GM18907 (cell line): Measurements from ENCODE around the gene BMP7.
"Not testable (repeated sequence)": the region's sequence is repeated elsewhere in the genome, so short reads cannot be mapped to it uniquely, and the experiment has no call there.

ENCODE experiments used
- ATAC-seq: cut with Tn5 transposase; IDR thresholded peaks from one replicate; pipeline ENCODE4 v1.9.1; 2021; ENCODE audit warnings: mild to moderate bottlenecking, moderate library complexity; ENCODE audit not compliant: unreplicated experiment

BMP7 gene

GRCh38 chr20:57197352-57198131 is 68.9 kb downstream of the BMP7 start:
- no peak for ATAC-seq

GRCh38 chr20:57195469-57196100 is 70.9 kb downstream of the BMP7 start:
- ATAC-seq: no peak

GRCh38 chr20:57195023-57195422 is 71.4 kb downstream of the BMP7 start:
- ATAC-seq: no peak

- no peak for ATAC-seq
These were observed 72.3 kb downstream of the BMP7 start for GRCh38 chr20:57194154-57194553.

DNA sequence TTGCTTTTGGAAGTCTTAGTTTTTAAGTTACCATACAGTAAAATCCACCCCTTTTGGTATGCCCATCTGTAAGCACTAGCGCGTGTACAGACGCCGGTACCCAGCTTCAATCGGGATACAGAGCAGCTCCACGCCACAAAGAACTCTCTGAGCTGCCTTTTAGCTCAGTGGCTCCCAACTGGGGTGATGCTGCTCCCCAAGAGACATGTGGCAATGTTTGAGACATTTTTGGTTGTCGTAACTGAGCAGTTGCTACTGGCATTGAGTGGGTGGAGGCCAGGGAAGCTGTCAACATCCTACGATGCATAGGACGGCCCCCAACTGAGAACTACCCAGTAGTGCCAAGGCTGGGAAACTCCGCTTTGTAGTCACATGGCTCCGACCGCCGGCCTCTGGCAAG is 73.3 kb downstream of the BMP7 start:
- no peak for ATAC-seq

- ATAC-seq: no peak
These were observed 74.1 kb downstream of the BMP7 start for GRCh38 chr20:57192311-57192710.

DNA sequence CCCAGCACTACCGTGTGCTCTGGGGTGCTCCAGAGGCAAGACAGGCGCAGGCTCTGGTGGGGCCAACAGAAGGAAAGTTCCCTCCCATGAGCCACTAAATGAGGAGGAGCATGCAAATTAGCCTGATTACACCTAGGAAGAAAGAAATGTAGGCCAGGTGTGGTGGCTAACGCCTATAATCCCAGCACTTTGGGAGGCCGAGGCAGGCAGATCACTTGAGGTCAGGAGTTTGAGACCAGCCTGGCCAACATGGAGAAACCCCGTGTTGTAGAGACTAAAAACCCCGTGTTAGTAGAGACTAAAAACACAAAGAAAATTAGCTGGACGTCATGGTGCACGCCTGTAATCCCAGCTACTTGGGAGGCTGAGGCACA is 75.2 kb downstream of the BMP7 start:
- ATAC-seq: not testable (repeated sequence)

DNA sequence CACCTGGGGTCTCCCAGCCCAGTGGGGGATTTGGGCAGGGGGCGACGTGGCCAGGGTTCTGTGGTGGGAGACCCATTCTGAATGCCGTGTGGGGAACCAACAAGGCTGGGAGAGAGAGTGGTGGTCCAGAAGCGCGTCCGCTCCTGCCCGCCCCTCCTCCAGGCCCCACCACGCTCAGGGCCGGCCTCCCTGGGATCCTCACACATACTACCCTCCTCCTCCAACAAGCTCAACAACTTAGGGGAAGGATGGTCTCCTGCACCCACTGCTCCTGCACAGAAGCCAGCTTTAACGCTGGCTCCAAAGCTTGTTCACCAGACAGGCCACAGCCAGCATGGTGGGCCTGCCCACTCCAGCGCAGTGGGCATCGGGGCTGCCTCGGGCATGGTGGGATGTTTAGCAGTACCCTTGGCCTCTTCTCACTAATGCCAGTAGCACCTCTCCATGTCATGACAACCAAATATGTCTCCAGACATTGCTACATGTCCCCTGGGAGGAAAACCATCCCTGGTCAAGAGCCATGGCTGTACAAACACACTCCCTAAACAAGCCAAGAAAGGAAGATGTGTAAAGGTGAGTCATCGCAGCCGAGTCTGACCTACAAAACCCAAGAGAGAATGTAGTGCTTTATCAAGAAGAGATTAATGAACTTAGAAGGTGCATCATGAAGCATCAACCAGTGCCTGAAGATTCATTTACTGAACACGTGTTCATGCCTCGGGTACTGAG is 75.7 kb downstream of the BMP7 start:
- ATAC-seq: no peak

DNA sequence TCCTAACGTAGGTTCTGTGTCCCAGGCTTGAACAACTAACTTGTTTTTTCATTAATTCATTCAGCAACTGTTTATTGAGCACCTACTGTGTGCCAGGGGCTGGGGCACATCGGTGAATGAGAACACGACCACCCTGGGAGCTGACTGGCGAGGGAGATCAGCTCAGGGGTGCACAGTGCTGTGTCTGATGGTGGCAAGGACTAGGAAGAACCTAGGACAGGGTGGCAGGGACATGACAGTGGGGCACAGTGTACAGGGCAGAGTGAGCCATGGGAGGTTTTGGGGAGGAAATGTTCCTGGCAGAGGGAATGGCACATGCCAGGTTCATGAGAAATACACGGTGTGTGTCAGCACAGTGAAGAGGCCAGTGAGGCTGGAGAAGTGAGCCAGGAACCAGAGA is 76.7 kb downstream of the BMP7 start:
- no peak for ATAC-seq

DNA sequence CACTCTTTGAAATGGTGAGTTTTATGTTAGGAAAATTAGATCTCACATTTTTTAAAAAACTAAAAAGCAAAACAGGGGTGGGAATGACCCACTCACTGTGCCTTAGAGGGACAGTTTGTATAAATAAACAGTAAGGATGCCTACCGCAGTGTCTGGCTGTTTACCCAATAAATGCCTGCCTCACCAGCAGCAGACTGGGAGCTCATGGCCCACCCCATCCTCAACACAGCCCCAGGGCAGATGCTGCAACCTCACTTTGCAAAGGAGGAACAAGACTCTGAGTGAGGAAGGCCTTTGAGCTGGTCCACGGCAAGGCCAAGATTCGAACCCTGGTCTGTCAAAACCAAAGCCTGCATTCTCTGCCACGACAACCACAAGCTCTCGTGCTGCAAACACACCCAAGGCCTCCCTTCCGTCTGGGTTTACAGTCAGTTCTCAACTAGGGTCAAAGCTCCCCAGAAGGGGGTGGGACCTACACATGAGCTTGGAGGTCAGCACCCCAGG is 77.8 kb downstream of the BMP7 start:
- ATAC-seq: no peak

DNA sequence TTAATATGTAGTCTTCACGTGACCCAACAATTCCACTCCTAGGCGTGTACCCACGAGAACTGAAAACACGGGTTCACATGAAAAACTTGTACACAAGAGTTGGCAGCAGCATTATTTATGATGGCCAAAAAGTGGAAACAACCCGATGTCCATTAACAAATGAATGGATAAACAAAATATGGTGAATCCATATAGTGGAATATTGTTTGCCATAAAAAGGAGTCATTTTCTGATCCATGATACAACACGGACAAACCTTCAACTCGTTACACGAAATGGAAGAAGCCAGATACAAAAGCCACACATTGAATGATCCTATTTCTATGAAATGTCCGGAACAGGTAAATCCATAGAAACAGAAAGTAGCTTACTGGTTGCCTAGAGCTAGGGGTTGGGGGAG is 78.4 kb downstream of the BMP7 start:
- no peak for ATAC-seq

DNA sequence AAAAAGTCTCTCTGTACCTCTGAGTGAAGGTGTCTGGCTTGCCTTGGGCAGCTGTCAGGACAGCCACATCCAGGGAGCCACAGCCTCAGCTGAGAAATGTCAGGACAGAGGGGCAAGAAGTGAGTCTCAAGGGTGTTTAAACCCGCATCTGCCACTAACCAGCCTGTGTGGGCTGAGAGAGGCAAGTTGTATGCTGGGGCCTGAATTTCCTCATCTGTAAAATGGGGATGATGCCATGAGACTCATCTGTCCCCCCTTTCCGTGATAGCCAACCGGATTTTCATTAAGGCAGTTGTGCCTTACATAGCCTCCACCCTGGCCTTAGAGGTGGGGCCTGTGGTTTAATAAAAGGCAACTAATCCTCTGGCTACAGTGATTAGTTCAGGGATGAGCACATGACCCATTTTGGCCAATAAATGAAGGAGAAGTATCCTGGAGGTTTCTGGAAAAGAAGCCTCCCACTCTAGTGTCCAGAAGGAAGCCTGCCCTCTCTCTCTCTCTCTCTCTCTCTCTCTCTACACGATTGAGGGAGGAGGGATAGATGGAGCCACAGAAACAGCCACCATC is 79.3 kb downstream of the BMP7 start:
- no peak for ATAC-seq

DNA sequence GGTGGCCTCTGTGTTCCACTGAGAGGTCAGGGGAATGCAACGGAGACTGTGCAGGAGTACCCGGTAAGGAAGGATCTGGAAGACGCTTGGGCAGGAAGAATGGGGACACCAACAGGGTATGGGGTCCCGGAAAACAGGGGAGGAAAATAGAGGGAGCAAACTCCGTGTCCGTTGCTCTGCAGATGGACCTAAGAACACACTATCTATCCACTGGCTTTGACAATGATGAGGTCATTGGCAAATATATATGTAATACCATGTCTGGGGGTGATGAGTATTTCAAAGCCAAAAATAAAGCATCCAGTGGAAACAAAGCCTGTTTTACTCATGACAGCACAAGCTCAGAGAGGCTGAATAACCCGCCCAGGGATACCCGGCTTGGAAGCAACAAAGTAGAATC is 80.2 kb downstream of the BMP7 start:
- no peak for ATAC-seq

- ATAC-seq: no peak
These were observed 81.2 kb downstream of the BMP7 start for GRCh38 chr20:57185188-57185743.

DNA sequence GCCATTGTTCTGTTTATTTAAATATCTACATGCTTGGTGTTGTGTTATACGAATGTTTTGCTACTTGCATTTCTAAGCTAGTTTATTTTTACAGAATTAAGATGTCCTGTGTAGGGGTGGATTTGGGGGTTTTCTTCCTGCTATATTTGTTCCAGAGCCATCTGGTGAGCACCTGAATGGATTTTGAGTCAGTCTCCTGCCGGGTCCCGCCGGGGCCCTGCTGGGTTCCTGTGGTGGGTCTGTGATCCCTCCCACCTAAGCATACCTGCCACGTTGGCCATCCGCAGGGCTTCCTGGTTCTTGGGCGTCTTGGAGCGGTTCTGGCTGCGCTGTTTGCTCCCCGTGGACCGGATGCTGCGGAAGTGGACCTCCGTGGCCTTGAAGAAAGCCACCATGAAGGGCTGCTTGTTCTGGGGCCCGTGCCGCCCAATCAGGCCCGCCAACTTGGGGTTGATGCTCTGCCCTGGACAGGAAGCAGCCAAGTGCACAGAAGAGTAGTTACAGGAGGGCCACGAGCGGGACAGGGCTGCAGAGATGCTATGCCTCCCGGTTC is 82.9 kb downstream of the BMP7 start:
- no peak for ATAC-seq

DNA sequence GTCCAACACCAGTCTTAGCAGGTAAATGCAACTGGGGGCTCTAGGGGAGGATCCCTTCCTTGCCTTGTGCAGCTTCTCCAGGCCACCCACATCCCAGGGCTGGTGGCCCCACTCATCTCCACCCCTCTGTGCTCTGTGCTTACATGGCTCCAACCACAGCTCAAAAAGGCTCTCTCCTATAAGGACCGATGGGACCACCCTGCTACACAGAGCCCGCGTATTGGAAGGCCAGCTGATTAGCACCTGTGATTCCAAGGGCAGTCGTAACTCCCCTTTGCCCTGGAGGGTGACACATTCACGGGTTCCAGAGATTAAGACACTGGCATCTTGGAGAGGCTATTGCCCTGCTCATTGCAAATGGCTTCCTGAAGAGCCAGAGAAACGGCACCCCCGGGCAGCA is 84.8 kb downstream of the BMP7 start:
- ATAC-seq: no peak

DNA sequence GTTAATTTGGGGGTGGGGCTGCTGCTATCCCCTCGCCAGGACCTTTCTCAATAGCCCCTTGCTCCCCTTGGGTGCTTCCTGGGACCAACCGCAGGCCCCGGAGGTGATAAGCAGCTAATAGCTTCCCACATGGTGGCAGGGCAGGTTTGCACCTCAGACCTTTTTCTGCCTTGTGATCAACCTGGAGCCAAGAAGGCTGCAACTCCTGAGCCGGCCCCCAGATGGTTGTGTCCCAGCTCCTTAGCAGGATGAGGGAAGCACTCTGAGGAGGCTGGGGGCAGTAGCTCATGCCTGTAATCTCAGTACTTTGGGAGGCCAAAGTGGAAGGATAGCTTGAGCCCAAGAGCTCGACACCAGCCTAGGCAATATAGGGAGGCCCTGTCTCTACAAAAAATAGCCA is 85.5 kb downstream of the BMP7 start:
- ATAC-seq: no peak

DNA sequence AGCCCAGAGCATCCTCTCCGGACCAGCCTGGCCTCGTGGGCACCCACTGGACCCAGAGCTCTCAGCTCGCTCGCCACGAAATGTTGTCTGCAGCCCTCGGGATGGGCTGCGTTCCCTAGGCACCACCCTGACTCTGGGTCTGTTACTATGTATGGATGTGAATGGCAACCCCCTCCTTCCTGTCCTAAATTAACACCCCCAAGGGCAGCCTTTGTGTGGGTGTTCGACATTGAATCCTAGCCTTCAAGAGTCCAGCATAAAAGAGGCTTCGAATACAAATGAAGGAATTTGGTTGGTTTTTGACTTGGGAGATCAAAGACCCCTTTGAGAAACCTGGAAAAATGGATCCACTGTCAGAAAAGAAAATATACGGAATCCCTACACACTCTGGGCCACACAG is 86.1 kb downstream of the BMP7 start:
- no peak for ATAC-seq

DNA sequence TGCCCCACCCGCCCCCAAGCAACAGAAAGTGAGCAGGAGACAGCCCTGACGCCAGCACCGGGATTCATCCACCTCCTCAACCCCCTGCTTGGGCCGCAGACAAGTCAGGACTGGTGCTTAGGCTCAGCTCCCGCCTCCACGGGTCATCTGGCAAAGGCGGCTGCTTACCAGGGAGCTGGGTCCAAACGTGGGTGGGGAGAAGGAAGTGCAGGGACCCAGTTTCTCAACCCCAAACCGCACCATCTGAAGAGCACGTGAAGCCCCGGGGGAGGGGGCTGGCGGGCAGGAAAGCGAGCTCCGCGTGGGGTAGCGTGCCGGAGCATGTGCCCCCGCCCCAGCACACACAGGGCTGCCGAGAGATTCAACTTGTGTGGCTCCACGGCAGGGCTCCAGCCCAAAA is 87.2 kb downstream of the BMP7 start:
- ATAC-seq: no peak

GRCh38 chr20:57178582-57179111 is 87.8 kb downstream of the BMP7 start:
- no peak for ATAC-seq
